ENCODE measurements around the gene LRP1B. TPM values are rescaled to one million over a fixed set of nuclear protein-coding genes. Genes with fewer than 3 reads are reported as not detected.

LRP1B gene
- total RNA-seq, 1 donor from 2014 or later, result 0.12 TPM

- no peak for TF ChIP-seq CTCF (conservative IDR thresholded peaks at IDR 0.05; ENCODE audit: low read depth, low read length)
- DNase-seq (ENCODE audit: low read depth), result no peak
- no peak overlapping the region for H3K4me3 ChIP-seq (ENCODE audit: low read depth, low read length)
Measured at GRCh38 chr2:141791521-141791920, 339.3 kb downstream of the LRP1B start.

GRCh38 chr2:141782574-141782973 is 348.2 kb downstream of the LRP1B start:
- no peak for DNase-seq (ENCODE audit: low read depth)
- no peak overlapping the region for H3K4me3 ChIP-seq (ENCODE audit: low read depth, low read length)
- TF ChIP-seq CTCF (conservative IDR thresholded peaks at IDR 0.05; ENCODE audit: low read depth, low read length), result no peak

GRCh38 chr2:141778315-141778835 is 352.4 kb downstream of the LRP1B start:
- H3K4me3 ChIP-seq (ENCODE audit: low read depth, low read length), result no peak overlapping the region
- no peak for TF ChIP-seq CTCF (conservative IDR thresholded peaks at IDR 0.05; ENCODE audit: low read depth, low read length)
- DNase-seq (ENCODE audit: low read depth), result no peak

- DNase-seq (ENCODE audit: low read depth), result no peak
- no peak for TF ChIP-seq CTCF (conservative IDR thresholded peaks at IDR 0.05; ENCODE audit: low read depth, low read length)
- no peak overlapping the region for H3K4me3 ChIP-seq (ENCODE audit: low read depth, low read length)
Measured at GRCh38 chr2:141770530-141770929, 360.3 kb downstream of the LRP1B start.

GRCh38 chr2:141767691-141768090 is 363.1 kb downstream of the LRP1B start:
- DNase-seq (ENCODE audit: low read depth), result no peak
- H3K4me3 ChIP-seq (ENCODE audit: low read depth, low read length), result no peak overlapping the region
- TF ChIP-seq CTCF (conservative IDR thresholded peaks at IDR 0.05; ENCODE audit: low read depth, low read length), result no peak

- DNase-seq (ENCODE audit: low read depth), result peak; percentile 4
- no peak for TF ChIP-seq CTCF (conservative IDR thresholded peaks at IDR 0.05; ENCODE audit: low read depth, low read length)
- no peak overlapping the region for H3K4me3 ChIP-seq (ENCODE audit: low read depth, low read length)
Measured at GRCh38 chr2:141767051-141767450, 363.8 kb downstream of the LRP1B start.

- no peak for DNase-seq (ENCODE audit: low read depth)
- H3K4me3 ChIP-seq (ENCODE audit: low read depth, low read length), result no peak overlapping the region
- no peak for TF ChIP-seq CTCF (conservative IDR thresholded peaks at IDR 0.05; ENCODE audit: low read depth, low read length)
Measured at GRCh38 chr2:141766225-141766624, 364.6 kb downstream of the LRP1B start.

Measured in epithelial cell of proximal tubule (primary cell).